HL-60/S4 treated with phorbol 12-myristate 13-acetate at 8.2 ng/mL for 4 days and 3 days (cell line): ENCODE measurements around the gene SAMSN1.

Experiments used
- in situ Hi-C: fragments of 300-500 bp; cut with MboI; formaldehyde crosslinking; loops from 2 replicates; pipeline ENCODE4 v1.15.0; 2022; ENCODE audit warnings: low sequenced_read_pairs

SAMSN1 gene

DNA sequence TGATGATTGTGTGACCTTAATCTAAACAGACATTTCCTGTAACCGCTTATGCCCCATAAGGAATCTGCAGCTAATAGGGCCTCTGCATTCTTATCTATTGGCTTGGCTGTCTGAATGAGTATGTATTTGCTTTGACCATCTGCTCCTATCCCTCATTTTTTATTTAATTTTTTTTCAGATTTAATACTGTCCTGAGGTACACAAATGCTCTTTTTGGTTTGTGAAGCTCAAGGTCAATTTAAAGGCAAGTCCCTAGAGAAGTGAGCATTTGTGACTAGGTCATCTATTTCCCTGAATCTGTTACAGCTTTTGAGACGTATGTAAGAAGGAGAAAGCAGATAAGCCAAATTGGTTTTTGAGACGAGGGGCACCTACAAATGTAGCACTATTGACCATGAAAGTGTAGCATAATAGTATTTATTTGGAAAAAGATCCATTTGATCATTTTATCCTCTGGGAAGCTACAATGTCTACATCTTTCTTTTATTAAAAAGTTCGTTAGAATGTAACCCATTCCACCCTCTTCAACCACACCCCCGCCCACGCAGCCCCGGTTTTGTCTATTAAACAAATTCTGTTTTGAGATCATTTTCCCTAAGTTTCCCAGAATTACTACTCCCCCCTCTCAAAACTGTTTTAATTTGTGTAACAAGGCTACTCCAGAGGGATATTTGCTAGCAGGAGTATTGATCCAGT, 93.9 kb downstream of the SAMSN1 start:
- in situ Hi-C loops = no loop called here

- in situ Hi-C loops = no loop called here
These were observed 94.6 kb downstream of the SAMSN1 start for GRCh38 chr21:14451546-14451945.

- in situ Hi-C loops = no loop called here
These were observed 97.3 kb downstream of the SAMSN1 start for GRCh38 chr21:14448784-14449183.

- in situ Hi-C loops = no loop called here
These were observed 107.9 kb downstream of the SAMSN1 start for GRCh38 chr21:14438211-14438610.

GRCh38 chr21:14435423-14435822, 110.7 kb downstream of the SAMSN1 start:
- in situ Hi-C loops = no loop called here
